Measurements from ENCODE around the gene TMED3. TPM values are rescaled to one million over a fixed set of nuclear protein-coding genes. Genes with fewer than 3 reads are reported as not detected.
"Not testable (repeated sequence)": the region's sequence is repeated elsewhere in the genome, so short reads cannot be mapped to it uniquely, and the experiment has no call there.

The TMED3 gene
- total RNA-seq, 1 donor from 2014 or later: 173 TPM

DNA sequence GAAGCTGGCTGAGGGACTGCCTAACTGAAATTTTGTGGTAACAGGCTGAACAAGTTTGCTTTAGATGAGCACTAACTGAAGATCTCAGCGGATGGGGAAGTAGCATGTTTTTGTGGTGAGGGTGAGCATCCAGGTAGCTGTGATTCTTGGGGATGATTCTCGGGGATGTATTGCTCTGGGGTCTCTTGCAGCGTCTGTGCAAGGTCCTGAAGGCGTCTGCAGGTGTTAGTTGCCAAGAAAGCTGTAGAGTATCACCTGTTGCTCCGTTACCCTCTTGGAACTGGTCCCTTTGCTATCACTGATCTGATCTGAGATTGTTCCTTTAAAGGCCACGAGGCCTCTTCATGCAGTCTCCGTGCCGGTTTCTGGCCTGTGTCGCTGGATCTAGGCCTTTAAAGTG is 6.0 kb downstream of the TMED3 start:
- DNase-seq (ENCODE audit: low read depth in 2 of 2): no peak

GRCh38 chr15:79319973-79320372 is 9.1 kb downstream of the TMED3 start:
- DNase-seq (ENCODE audit: low read depth in 2 of 2): not testable (repeated sequence)

DNA sequence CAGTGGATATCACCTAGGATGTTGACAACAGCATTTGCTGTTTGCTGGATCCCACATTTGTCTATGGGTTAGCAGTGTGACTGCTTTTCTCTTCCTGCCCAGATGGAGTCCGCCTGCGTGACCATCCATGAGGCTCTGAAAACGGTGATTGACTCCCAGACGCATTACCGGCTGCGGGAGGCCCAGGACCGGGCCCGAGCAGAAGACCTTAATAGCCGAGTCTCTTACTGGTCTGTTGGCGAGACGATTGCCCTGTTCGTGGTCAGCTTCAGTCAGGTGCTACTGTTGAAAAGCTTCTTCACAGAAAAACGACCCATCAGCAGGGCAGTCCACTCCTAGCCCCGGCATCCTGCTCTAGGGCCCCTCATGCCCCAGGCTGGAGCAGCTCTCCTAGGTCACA is 11.0 kb downstream of the TMED3 start:
- no peak for DNase-seq (ENCODE audit: low read depth in 2 of 2)

GRCh38 chr15:79322306-79322705 is 11.4 kb downstream of the TMED3 start:
- no peak for DNase-seq (ENCODE audit: low read depth in 2 of 2)

DNA sequence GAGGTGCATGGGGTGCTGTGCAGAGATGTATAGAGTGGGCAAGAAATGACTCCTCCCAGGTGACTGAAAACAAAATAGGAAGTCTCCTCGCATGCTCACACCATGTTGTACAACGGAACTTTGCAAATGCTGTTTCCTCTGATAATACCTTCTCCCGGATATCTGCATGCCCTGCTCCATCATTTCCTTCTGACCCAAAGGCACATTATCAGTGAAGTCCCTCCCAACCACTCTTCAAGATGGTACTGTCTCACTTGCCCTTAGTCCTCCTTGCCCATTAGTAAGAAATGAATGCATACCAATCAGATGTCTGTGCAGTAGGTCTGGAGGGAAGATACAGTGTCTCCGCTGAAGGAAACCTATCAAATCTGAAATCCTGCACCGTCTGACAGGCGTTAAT is 12.0 kb downstream of the TMED3 start:
- DNase-seq (ENCODE audit: low read depth in 2 of 2): peak in 1 of 2 donors; percentile 84

GRCh38 chr15:79329171-79329611 is 18.3 kb downstream of the TMED3 start:
- peak; percentile 78 to 90 for DNase-seq (ENCODE audit: low read depth in 2 of 2)

- DNase-seq (ENCODE audit: low read depth in 2 of 2): no peak
Measured at GRCh38 chr15:79332824-79333510, 22.1 kb downstream of the TMED3 start.

DNA sequence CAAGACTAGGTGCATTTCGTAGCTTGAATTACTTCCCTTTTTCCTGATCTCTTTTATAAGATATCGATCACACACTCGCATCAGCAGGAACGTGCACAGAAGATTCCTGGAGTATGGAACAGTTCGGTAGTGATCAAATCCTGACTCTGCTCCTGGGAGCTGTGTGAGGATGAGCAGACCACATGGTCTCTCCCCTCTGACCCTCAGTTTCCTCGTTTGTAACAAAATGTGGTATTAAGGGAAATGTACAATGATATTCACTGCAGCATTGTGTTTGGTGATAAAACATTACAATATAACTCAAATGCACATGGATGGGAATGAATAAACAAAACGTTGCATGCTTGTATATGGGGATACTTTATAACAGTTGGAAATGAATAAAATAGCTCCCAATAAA is 26.7 kb downstream of the TMED3 start:
- peak; percentile 64 to 71 for DNase-seq (ENCODE audit: low read depth in 2 of 2)

DNA sequence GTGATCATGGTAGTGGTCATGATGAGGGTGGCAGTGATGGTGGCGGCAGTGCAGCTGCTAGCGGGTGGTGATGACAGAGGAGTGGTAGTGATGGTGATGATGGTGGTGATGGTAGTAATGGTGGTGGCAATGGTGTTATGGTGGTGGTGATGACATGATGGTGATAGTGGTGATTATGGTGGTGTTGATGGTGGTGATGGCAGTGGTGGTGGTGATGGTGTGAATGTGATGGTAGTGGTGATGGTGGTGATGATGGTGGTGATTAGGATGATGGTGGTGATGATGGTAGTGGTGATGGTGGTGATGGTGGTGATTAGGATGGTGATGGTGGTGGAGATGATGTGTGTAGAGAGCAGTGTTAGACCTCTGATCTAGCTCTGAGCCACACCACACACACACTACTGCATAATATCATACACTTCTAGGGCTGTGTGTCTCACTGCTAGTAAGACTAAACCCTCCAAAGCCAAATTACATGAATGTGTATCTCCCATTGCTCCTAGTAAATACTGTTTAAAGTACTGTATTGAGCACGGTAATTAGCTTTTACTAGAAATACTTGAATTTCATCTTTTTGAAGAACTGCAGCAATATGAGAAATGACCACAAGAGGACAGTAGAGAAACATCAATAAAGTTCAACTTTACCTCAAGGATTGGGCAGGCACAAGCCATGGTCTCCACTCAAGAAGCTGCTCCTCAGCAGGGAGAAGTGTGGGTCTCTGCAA is 28.8 kb downstream of the TMED3 start:
- DNase-seq (ENCODE audit: low read depth in 2 of 2): peak in 1 of 2 donors; percentile 54

DNA sequence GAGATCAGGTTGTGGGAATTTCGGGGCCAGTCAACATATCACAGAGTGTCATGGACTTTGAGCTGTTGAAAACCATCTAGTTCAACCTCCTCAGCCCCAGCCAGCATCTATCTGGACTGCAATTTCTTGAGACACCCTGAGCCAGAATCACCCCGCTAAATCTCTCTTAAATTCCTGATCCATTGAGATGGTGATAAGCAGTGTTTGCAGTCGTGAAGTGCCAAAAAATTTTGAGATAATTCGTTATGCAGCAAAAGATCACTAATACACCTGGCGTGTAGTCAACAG is 29.3 kb downstream of the TMED3 start:
- no peak for DNase-seq (ENCODE audit: low read depth in 2 of 2)

DNA sequence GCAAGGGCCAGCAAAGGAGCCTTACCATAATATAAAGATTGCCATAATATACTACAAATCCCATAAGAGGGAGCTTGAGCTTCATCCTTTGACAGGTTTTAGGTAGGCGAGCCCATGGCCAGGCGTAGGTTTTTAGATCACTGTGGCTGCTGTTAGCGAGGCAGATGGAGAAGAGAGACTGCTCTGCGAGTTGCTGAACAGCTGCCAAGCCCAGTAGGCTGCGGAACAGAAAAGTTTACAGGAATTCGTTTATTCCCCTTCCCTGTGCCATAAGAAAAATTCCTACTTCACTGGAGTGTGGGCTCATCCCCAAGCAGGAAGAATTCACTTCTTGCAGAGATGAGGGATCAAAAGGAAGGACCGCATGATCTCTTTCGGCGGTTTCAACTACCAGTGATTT is 30.5 kb downstream of the TMED3 start:
- DNase-seq (ENCODE audit: low read depth in 2 of 2): no peak

GRCh38 chr15:79349525-79349924 is 38.6 kb downstream of the TMED3 start:
- DNase-seq (ENCODE audit: low read depth in 2 of 2): no peak

DNA sequence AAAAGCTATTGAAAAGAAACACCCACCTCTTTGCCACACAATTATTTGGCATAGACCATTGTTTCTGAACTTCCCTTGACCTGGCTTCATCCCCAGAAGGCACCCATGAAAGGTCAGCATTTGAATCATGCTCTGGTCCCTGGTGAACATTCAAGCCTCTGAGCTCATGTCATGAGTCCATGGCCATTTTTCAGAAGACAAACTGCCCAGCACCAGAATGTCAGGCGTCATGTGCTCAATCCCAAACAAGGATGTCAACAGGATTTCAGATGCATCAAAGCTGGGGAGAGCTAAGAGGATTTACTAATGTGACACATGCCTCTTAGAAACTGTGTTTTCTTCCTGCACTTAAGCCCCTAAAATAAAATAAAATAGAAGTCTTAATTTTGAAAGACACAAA is 41.3 kb downstream of the TMED3 start:
- DNase-seq (ENCODE audit: low read depth in 2 of 2): no peak

GRCh38 chr15:79357566-79357965 is 46.7 kb downstream of the TMED3 start:
- DNase-seq (ENCODE audit: low read depth in 2 of 2): no peak

DNA sequence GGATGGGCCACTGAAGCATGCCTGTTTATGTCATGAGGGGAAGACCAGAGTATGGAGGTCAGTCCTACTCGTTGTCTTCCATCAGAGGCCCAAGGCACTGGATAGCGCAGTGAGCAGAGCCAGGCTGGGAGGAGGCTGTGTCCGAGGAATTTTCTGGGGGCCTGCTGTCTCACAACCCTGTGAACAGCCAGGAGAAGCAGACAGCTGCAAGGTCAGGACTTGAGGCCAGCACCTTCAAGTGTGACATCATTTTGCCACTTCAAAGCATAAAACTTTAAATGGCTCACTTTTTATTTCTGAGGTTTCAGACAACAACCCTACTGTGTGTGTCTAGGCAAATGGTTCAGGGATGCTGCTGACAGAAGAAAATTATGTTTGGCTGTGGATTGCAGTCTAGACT is 47.2 kb downstream of the TMED3 start:
- no peak for DNase-seq (ENCODE audit: low read depth in 2 of 2)

- DNase-seq (ENCODE audit: low read depth in 2 of 2): no peak
Measured at GRCh38 chr15:79364571-79365240, 53.8 kb downstream of the TMED3 start.

DNA sequence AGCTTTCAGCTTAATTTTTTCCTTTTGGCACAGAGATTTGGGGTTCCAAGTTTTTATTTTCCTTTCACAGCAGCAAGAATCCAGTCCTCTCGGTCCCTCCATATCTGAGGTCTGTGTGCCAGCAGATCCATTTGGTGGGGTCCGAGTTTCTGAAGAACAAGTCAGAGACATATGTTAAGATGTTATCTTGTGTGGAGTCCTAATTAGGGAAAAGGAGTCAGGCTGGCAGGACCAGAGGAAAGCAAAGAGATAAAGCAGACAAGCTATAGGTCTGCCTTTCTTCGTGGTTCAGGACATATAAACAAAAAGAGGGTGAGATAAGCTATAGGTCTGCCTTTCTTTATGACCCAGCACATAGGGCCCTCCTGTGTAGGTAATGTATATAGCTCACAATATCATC is 54.9 kb downstream of the TMED3 start:
- DNase-seq (ENCODE audit: low read depth in 2 of 2): no peak

DNA sequence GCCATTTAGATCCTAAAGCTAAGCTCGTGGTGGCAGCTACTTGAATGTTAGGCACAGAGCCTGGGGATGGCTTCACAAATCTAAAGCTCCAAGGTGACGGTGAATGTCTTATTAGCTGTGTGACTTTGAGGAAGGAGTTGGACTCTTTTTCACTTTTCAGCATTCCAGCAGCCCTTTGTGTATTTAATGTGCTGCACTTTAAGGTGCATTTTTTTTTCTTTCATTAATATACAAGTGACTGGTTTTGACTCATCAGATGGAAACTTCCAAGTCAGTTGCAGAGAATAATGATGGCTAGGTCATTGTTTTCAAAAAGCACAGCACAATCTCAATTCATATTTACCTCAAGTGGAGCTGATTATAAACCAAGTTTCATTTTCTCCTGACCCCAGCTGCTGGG is 55.8 kb downstream of the TMED3 start:
- no peak for DNase-seq (ENCODE audit: low read depth in 2 of 2)

GRCh38 chr15:79370716-79371115 is 59.8 kb downstream of the TMED3 start:
- DNase-seq (ENCODE audit: low read depth in 2 of 2): no peak

DNA sequence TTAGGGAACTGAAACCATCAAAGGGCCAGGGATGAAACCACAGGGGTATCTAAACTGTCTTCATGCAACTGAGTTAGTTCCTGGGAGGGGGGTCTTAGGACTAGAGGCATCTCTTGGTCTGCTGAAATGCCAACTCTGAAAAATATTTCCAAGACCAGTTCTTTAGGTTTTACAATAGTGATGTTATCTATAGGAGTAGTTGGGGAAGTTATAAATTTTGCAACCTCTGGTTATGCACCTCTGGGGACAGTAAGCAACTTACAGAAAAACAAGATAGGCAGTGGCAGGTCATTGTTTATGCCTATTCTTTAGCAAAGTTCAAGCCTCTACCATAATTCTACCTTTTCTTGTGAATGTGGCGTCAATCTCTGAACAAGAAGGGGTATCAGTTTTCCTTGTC is 60.7 kb downstream of the TMED3 start:
- DNase-seq (ENCODE audit: low read depth in 2 of 2): no peak

DNA sequence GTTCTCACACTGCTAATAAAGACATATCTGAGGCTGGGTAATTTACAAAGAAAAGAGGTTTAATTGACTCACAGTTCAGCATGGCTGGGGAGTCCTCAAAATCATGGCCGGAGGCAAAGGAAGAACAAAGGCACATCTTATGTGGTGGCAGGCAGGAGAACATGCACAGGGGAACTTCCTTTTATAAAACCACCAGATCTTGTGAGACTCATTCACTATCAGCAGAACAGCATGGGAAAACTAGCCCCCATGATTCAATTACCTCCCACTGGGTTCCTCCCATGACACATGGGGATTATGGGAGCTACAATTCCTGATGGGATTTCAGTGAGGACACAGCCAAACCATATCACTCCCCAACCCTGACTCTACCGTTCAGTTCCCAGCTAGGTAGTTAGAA is 61.5 kb downstream of the TMED3 start:
- DNase-seq (ENCODE audit: low read depth in 2 of 2): no peak

Data from dermis microvascular lymphatic vessel endothelial cell (primary cell).